H1 (cell line): ENCODE results near the gene DGKZ. TPM values are rescaled to one million over a fixed set of nuclear protein-coding genes. Genes with fewer than 3 reads are reported as not detected.

ENCODE experiments used
- CBX5 ChIP-seq: fragments of 300-800, 300-1000 bp; sonication (generic); IDR thresholded peaks from 2 replicates; pipeline ENCODE4 v1.7.1; 2016; ENCODE audit warnings: antibody characterized with exemption, low read length, low read depth
- GABPA ChIP-seq: IDR thresholded peaks from 2 replicates; pipeline ENCODE4 v1.6.1; 2011; ENCODE audit warnings: mild to moderate bottlenecking, low read length, moderate library complexity, borderline replicate concordance; ENCODE audit not compliant: insufficient read depth
- SUZ12 ChIP-seq: fragments of 200-600 bp; sonication (generic); IDR thresholded peaks from 2 replicates; pipeline ENCODE4 v1.6.1; 2012; ENCODE audit warnings: mild to moderate bottlenecking, inconsistent platforms, low read length, moderate library complexity, mixed read lengths
- polyA plus RNA-seq, 7 experiments: library from polyadenylated mRNA; depleted of rRNA in 3 of 7; stranded (reverse) in 5 of 7; unstranded in 2 of 7; fragments of >200 nt in 5 of 7; fragments of 200-250 nt in 2 of 7; gene quantifications; 1 replicate in 5 of 7; 2 replicates in 1 of 7; 4 replicates in 1 of 7; pipeline versions ENCODE4 v1.2.1 to v1.2.3, GENCODE V29; 2011 to 2013; ENCODE audit warnings: missing spikeins in 2 of 7, mixed read lengths in 2 of 7
- total RNA-seq: library from RNA; stranded (reverse); fragmentation: NEBNext Ultra II Directional; extraction: Animal tissue kit (Norgen Biotek cat#: 25700); gene quantifications from 2 replicates; pipeline ENCODE4 v1.2.1, GENCODE V29; 2021

Gene DGKZ
- total and polyA plus RNA-seq, 2 of the 8 experiments (the other 6 are each of a cell fraction or from before 2014, with no cell fraction given) = 84.4 to 184 TPM

- TF ChIP-seq GABPA = no peak
- TF ChIP-seq SUZ12 = no peak
- TF ChIP-seq CBX5 = no peak
These were observed 5.0 kb upstream of the DGKZ start (continued) for GRCh38 chr11:46342239-46342638.
